GM18520 (cell line): Measurements from ENCODE around the gene ZNF837.

Experiments used
- ATAC-seq: cut with Tn5 transposase; IDR thresholded peaks from one replicate; pipeline ENCODE4 v1.9.1; 2021; ENCODE audit not compliant: unreplicated experiment

ZNF837 gene

DNA sequence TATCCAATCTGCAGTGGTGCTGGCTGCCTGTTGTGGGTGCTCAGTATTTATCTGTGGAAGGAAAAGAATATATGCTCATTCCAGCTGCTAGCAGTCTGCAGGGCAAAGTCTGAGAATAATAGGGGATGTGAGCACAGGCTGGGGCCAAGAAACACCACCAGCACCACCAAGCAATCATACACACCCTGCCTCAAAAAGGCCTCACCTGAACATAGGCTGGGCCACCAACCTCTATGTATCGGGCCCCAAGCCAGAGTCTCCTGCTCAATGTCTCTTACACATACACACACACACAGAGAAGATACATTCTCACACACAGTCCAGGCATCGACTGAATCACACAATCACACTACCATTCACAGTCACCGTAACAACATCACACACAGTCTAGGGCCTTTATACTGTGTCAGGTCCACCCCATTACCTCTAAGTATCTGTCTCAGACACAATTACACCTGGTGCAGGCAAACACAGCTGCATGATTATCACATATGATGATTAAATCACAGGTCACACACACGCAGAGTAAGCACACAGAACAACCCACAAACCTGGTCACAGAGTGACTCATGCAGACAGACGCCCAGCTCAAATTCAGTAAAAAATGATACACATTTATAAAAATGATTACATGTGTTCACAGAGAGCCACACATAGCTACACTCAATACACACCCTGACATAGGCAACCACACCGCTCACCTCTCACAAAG lies 55.4 kb downstream of the ZNF837 start:
- ATAC-seq, result no peak

DNA sequence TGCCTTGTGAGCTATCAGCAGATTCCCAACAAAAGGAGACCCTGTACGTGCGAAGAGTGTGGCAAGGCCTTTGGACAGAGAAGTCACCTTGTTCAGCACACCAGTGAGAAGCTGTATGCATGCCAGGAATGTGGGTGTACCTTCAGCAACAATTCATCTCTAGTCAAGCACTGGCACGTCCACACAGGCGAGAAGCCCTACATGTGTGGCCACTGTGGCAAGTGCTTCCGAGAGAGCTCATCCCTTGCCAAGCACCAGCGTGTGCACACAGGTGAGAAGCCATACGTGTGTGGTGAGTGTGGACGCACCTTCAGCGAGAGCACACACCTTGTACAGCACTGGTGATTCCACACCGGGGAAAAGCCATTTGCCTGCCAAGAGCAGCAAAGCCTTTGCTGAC lies 61.6 kb downstream of the ZNF837 start:
- ATAC-seq, result no peak

DNA sequence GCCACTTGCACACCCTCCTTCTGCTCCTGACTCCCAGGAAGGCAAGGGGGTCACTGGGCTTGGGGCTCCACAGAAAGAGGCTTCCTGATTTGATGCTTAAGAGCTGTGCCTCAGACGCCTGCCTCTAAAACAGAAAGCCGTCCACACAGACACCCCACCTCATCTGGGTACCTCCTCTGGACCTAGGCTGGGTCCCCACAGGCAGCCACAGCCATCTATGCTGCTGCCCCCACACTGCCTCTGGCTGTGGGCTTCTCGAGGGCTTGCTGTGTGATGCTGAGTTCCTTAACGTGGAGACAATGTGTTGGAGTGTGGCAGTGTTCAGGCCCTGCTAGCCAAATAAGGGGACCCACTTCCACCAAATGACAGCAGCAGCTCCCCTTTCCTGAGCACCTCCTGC lies 62.5 kb downstream of the ZNF837 start:
- no peak for ATAC-seq
